ENCODE measurements around the gene KANK2. TPM values are rescaled to one million over a fixed set of nuclear protein-coding genes. Genes with fewer than 3 reads are reported as not detected.

KANK2 gene
- total and polyA plus RNA-seq, 2 of the 13 experiments (the other 11 are each of a cell fraction or from before 2014, with no cell fraction given) = 5.7 to 12.9 TPM

DNA sequence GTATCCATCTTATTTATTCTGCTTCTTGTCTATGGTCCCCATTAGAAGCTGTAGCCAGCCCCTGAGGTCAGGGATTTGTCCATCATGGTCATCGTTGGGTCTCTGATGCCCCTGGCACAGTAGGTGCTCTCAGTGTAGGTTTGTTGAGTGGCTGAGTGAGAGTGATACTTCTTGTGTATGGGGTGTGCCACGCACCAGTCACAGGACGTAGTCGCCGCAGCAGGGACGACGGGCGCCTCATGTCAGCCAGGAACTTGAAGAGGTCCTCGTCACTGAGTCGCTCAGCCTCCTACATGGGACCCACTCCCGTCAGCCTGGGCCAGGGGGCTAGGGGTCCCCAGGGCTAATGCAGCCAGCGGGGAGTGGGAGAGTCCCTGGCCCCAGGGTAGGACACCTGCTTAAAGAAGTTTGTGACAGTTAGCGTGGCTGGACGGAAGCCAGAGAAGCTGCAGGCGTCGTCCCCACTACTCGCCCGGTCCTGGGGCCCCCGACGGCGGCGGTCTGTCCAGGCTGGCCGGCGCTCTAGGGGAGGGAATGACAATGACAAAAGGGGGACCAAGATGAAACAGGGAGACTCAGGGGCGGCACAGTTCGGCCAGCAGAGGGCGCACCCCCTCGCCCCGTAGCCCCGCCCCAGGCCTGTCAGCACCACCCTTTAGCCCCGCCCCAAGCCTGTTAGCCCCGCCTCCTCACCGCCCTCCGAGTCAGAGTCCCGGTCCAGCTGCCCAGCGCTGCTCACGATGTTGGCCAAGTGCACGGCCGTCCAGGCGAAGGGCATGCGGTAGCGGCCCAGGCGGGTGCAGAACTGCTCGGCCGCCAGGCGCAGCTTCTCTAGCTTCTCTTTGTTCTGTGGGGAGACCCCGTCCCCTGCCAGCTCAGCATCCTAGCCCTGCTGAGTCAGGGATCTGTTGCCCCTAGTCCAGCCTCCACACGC is 45.8 kb upstream of the KANK2 start (continued):
- TF ChIP-seq, protein P1, sequence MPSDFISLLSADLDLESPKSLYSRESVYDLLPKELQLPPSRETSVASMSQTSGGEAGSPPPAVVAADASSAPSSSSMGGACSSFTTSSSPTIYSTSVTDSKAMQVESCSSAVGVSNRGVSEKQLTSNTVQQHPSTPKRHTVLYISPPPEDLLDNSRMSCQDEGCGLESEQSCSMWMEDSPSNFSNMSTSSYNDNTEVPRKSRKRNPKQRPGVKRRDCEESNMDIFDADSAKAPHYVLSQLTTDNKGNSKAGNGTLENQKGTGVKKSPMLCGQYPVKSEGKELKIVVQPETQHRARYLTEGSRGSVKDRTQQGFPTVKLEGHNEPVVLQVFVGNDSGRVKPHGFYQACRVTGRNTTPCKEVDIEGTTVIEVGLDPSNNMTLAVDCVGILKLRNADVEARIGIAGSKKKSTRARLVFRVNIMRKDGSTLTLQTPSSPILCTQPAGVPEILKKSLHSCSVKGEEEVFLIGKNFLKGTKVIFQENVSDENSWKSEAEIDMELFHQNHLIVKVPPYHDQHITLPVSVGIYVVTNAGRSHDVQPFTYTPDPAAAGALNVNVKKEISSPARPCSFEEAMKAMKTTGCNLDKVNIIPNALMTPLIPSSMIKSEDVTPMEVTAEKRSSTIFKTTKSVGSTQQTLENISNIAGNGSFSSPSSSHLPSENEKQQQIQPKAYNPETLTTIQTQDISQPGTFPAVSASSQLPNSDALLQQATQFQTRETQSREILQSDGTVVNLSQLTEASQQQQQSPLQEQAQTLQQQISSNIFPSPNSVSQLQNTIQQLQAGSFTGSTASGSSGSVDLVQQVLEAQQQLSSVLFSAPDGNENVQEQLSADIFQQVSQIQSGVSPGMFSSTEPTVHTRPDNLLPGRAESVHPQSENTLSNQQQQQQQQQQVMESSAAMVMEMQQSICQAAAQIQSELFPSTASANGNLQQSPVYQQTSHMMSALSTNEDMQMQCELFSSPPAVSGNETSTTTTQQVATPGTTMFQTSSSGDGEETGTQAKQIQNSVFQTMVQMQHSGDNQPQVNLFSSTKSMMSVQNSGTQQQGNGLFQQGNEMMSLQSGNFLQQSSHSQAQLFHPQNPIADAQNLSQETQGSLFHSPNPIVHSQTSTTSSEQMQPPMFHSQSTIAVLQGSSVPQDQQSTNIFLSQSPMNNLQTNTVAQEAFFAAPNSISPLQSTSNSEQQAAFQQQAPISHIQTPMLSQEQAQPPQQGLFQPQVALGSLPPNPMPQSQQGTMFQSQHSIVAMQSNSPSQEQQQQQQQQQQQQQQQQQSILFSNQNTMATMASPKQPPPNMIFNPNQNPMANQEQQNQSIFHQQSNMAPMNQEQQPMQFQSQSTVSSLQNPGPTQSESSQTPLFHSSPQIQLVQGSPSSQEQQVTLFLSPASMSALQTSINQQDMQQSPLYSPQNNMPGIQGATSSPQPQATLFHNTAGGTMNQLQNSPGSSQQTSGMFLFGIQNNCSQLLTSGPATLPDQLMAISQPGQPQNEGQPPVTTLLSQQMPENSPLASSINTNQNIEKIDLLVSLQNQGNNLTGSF (CRISPR knock-in tag; IDR thresholded peaks at IDR 0.05) = peak; percentile 19; the same call in 1 of the 2 replicates
- TF ChIP-seq ZNF781 (CRISPR knock-in tag; IDR thresholded peaks at IDR 0.05; ENCODE audit: borderline replicate concordance, not compliant biosample characterization) (no peak), SOX5 (CRISPR knock-in tag; IDR thresholded peaks at IDR 0.05; ENCODE audit: borderline replicate concordance) (peak; percentile 44; the same call in 1 of the 2 replicates), RELA (CRISPR knock-in tag; IDR thresholded peaks at IDR 0.05) (no peak), KAT7 (CRISPR knock-in tag; IDR thresholded peaks at IDR 0.05; ENCODE audit: borderline replicate concordance) (no peak; the same call in 1 of the 2 replicates), ZFP36L1 (CRISPR knock-in tag; IDR thresholded peaks at IDR 0.05) (peak; percentile 70; the same call in 1 of the 2 replicates)
- TF ChIP-seq, protein P2, sequence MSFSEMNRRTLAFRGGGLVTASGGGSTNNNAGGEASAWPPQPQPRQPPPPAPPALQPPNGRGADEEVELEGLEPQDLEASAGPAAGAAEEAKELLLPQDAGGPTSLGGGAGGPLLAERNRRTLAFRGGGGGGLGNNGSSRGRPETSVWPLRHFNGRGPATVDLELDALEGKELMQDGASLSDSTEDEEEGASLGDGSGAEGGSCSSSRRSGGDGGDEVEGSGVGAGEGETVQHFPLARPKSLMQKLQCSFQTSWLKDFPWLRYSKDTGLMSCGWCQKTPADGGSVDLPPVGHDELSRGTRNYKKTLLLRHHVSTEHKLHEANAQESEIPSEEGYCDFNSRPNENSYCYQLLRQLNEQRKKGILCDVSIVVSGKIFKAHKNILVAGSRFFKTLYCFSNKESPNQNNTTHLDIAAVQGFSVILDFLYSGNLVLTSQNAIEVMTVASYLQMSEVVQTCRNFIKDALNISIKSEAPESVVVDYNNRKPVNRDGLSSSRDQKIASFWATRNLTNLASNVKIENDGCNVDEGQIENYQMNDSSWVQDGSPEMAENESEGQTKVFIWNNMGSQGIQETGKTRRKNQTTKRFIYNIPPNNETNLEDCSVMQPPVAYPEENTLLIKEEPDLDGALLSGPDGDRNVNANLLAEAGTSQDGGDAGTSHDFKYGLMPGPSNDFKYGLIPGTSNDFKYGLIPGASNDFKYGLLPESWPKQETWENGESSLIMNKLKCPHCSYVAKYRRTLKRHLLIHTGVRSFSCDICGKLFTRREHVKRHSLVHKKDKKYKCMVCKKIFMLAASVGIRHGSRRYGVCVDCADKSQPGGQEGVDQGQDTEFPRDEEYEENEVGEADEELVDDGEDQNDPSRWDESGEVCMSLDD (CRISPR knock-in tag; IDR thresholded peaks at IDR 0.05; ENCODE audit: borderline replicate concordance) = 0 out of 2 replicates have a peak, but pooled peaks have one; percentile 45
- TF ChIP-seq, protein P3, sequence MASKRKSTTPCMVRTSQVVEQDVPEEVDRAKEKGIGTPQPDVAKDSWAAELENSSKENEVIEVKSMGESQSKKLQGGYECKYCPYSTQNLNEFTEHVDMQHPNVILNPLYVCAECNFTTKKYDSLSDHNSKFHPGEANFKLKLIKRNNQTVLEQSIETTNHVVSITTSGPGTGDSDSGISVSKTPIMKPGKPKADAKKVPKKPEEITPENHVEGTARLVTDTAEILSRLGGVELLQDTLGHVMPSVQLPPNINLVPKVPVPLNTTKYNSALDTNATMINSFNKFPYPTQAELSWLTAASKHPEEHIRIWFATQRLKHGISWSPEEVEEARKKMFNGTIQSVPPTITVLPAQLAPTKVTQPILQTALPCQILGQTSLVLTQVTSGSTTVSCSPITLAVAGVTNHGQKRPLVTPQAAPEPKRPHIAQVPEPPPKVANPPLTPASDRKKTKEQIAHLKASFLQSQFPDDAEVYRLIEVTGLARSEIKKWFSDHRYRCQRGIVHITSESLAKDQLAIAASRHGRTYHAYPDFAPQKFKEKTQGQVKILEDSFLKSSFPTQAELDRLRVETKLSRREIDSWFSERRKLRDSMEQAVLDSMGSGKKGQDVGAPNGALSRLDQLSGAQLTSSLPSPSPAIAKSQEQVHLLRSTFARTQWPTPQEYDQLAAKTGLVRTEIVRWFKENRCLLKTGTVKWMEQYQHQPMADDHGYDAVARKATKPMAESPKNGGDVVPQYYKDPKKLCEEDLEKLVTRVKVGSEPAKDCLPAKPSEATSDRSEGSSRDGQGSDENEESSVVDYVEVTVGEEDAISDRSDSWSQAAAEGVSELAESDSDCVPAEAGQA (IDR thresholded peaks at IDR 0.05; ENCODE audit: low read depth) = no peak
- TF ChIP-seq, protein P3 (CRISPR knock-in tag; IDR thresholded peaks at IDR 0.05; ENCODE audit: borderline replicate concordance) = no peak

Data from HepG2 (cell line).